T-cell (primary cell): ENCODE data around the gene RPL29. TPM values are rescaled to one million over a fixed set of nuclear protein-coding genes. Genes with fewer than 3 reads are reported as not detected.

Source experiments
- ATAC-seq, 4 experiments: fragments of 200-7000 bp in 3 of 4; fragments of 150-1000 bp in 1 of 4; cut with Tn5 transposase; replicated peaks in 1 of 4; 1 replicate in 3 of 4; 2 replicates in 1 of 4; pipeline ENCODE4 v1.10.0; 2021; ENCODE audit warnings: moderate library complexity in 3 of 4, mild to moderate bottlenecking in 2 of 4, moderate number of reproducible peaks in 1 of 4
- CTCF ChIA-PET, 2 donors: fragments of 300-600 bp; sonication (Branson Sonifier 250); formaldehyde crosslinking; loops; one replicate each; lab custom pipeline; 2022; ENCODE audit warnings: antibody characterized with exemption in 2 of 2; lab: Charles Lee
- POLR2A ChIA-PET, 2 donors: fragments of 300-600 bp; sonication (Branson Sonifier 250); formaldehyde crosslinking; loops; one replicate each; lab custom pipeline; 2022; ENCODE audit warnings: antibody characterized with exemption in 2 of 2; lab: Charles Lee
- DNase-seq, 35 experiments: peaks; one replicate each; pipeline versions ENCODE4 v3.0.0 to v3.0.0-alpha.2; 2013 to 2023
- H3K27ac ChIP-seq: one replicate; pipeline ENCODE4 v1.5.1; 2013; ENCODE audit warnings: low read length
- H3K27me3 ChIP-seq, 2 experiments: replicated peaks in 1 of 2; 1 replicate in 1 of 2; 2 replicates in 1 of 2; pipeline versions ENCODE4 v1.6.1 to v1.7.0; 2013; ENCODE audit warnings: low read length in 1 of 2, mixed read lengths in 1 of 2; ENCODE audit not compliant: control insufficient read depth in 2 of 2, insufficient read depth in 2 of 2; ENCODE audit errors: extremely low read depth in 1 of 2
- H3K36me3 ChIP-seq, 2 donors: 1 replicate in 1 of 2; 2 replicates in 1 of 2; pipeline versions ENCODE4 v1.6.1 to v1.7.0; 2013; ENCODE audit warnings: low read length in 1 of 2; ENCODE audit not compliant: control insufficient read depth in 2 of 2, insufficient read depth in 1 of 2; ENCODE audit errors: extremely low read depth in 1 of 2
- H3K4me1 ChIP-seq, 2 experiments: 1 replicate in 1 of 2; 2 replicates in 1 of 2; pipeline versions ENCODE4 v1.6.1 to v1.7.0; 2013; ENCODE audit warnings: low read length in 2 of 2, mixed read lengths in 1 of 2; ENCODE audit not compliant: insufficient read depth in 2 of 2, control insufficient read depth in 1 of 2; ENCODE audit errors: extremely low read depth in 1 of 2
- H3K4me3 ChIP-seq, 2 donors: 1 replicate in 1 of 2; 2 replicates in 1 of 2; pipeline versions ENCODE4 v1.5.1 to v1.7.0; 2013; ENCODE audit warnings: mild to moderate bottlenecking in 2 of 2, low read length in 1 of 2, moderate library complexity in 1 of 2; ENCODE audit not compliant: control insufficient read depth in 1 of 2; ENCODE audit errors: extremely low read depth in 1 of 2
- H3K9me3 ChIP-seq: 2 replicates; pipeline ENCODE4 v1.7.0; 2013
- H3K27ac Mint-ChIP-seq, 2 donors: one replicate each; pipeline ENCODE4 v1.8.0; 2020 to 2021; ENCODE audit warnings: mild to moderate bottlenecking in 2 of 2, mixed read lengths in 2 of 2
- H3K27me3 Mint-ChIP-seq, 2 donors: one replicate each; pipeline ENCODE4 v1.8.0; 2021 to 2022; ENCODE audit warnings: mixed read lengths in 2 of 2
- H3K36me3 Mint-ChIP-seq: one replicate; pipeline ENCODE4 v1.8.0; 2021; ENCODE audit warnings: mixed read lengths
- H3K4me1 Mint-ChIP-seq, 3 donors: one replicate each; pipeline ENCODE4 v1.8.0; 2020 to 2022; ENCODE audit warnings: mixed read lengths in 3 of 3, mild to moderate bottlenecking in 1 of 3
- H3K4me3 Mint-ChIP-seq, 3 donors: one replicate each; pipeline ENCODE4 v1.8.0; 2020 to 2022; ENCODE audit warnings: mild to moderate bottlenecking in 3 of 3, mixed read lengths in 3 of 3, moderate library complexity in 3 of 3
- H3K9me3 Mint-ChIP-seq, 3 donors: one replicate each; pipeline ENCODE4 v1.8.0; 2020 to 2022; ENCODE audit warnings: mixed read lengths in 3 of 3
- WGBS: methylation state at CpG from one replicate; pipeline ENCODE4 v1.1.5; 2013; ENCODE audit warnings: missing lambda C conversion rate; ENCODE audit not compliant: insufficient coverage; 5-methylcytosine and 5-hydroxymethylcytosine counted together
- total RNA-seq, 35 experiments: library from RNA in 6 of 35; stranded (reverse) in 6 of 35; fragments of 120-200 nt in 1 of 35; gene quantifications; one replicate each; pipeline versions ENCODE4 v1.2.1 to v1.2.4 and lab custom pipeline; 2013 to 2026

Gene RPL29
- total RNA-seq, 5 donors from 2014 or later (not counting 1 experiment from before 2014, with no cell fraction given) = 1,518 to 1,711 (median 1,629) TPM

GRCh38 chr3:51957520-51958205, 38.0 kb downstream of the RPL29 start:
- peaks cover 5 to 7% (median 6%) of the 10 kb centered on the region in 3 donors for H3K4me1 Mint-ChIP-seq

GRCh38 chr3:51955893-51956770, 39.6 kb downstream of the RPL29 start:
- H3K27ac Mint-ChIP-seq = no peak overlapping the region
- POLR2A ChIA-PET = no interaction called here

More at GRCh38 chr3:51957520-51958205, 38.0 kb downstream of the RPL29 start:
- WGBS = 95% methylated on average over 11 of the region's 15 CpGs
- Mint-ChIP-seq H3K27me3 (peaks cover 16 to 35% of the 10 kb centered on the region in 2 donors), H3K9me3 (no peaks in the 10 kb centered on the region), H3K27ac (no peak overlapping the region), H3K4me3 (no peak overlapping the region), H3K36me3 (peaks cover 22% of the 10 kb centered on the region)
- Histone ChIP-seq H3K36me3 (no peaks in the 10 kb centered on the region), H3K9me3 (no peaks in the 10 kb centered on the region), H3K27ac (no peak overlapping the region), H3K4me3 (no peak overlapping the region), H3K27me3 (peaks cover 3 to 55% of the 10 kb centered on the region in 2 experiments), H3K4me1 (peaks cover 2 to 17% of the 10 kb centered on the region in 2 experiments)
- DNase-seq = no peak
- POLR2A ChIA-PET = no interaction called here
- no peak for ATAC-seq
- CTCF ChIA-PET = interaction anchor here in 1 of 2 donors (0.8 kb wide), 1 partner anchor 11 kb away, joined by 3 read pairs; no protein-coding TSS in a partner anchor

GRCh38 chr3:51955175-51955892, 40.4 kb downstream of the RPL29 start, which contains the start of gene GPR62:
GPR62 (plus strand) TSS chr3:51955381; CDS start chr3:51955653, 272 bp downstream.
- Histone ChIP-seq H3K27ac (no peak within 1 kb of the TSS), H3K9me3 (no peaks in the 10 kb centered on the region), H3K36me3 (no peaks in the 10 kb centered on the region), H3K4me3 (peak within 1 kb of the TSS in 1 of 2 donors; percentile 62), H3K4me1 (peaks cover 2 to 17% of the 10 kb centered on the region in 2 experiments), H3K27me3 (peaks cover 3 to 55% of the 10 kb centered on the region in 2 experiments)
- Mint-ChIP-seq H3K4me3 (peak within 1 kb of the TSS in 2 of 3 donors; percentile 34 to 68), H3K9me3 (no peaks in the 10 kb centered on the region), H3K36me3 (peaks cover 15% of the 10 kb centered on the region), H3K27ac (no peak within 1 kb of the TSS), H3K4me1 (peaks cover 5 to 7% (median 6%) of the 10 kb centered on the region in 3 donors), H3K27me3 (peaks cover 20 to 37% of the 10 kb centered on the region in 2 donors)
- WGBS = 46% methylated on average over 33 of the region's 33 CpGs
- DNase-seq = no peak
- peak in 1 of 4 experiments; percentile 9 for ATAC-seq
- ChIA-PET CTCF (no interaction called here), POLR2A (no interaction called here)

More at GRCh38 chr3:51955893-51956770, 39.6 kb downstream of the RPL29 start:
- Mint-ChIP-seq H3K4me3 (peak overlapping the region in 2 of 3 donors; percentile 34 to 68), H3K27me3 (peaks cover 20 to 37% of the 10 kb centered on the region in 2 donors), H3K36me3 (peaks cover 21% of the 10 kb centered on the region), H3K4me1 (peaks cover 5 to 7% (median 6%) of the 10 kb centered on the region in 3 donors), H3K9me3 (no peaks in the 10 kb centered on the region)
- no peaks in the 10 kb centered on the region for H3K9me3 ChIP-seq
- no peak overlapping the region for H3K27ac ChIP-seq
- 7% methylated on average over 89 of the region's 97 CpGs for WGBS
- peak in 16 of 35 experiments; percentile 25 to 55 (median 38) for DNase-seq
- no peaks in the 10 kb centered on the region for H3K36me3 ChIP-seq
- H3K27me3 ChIP-seq = peaks cover 3 to 55% of the 10 kb centered on the region in 2 experiments
- CTCF ChIA-PET = no interaction called here
- H3K4me1 ChIP-seq = peaks cover 2 to 17% of the 10 kb centered on the region in 2 experiments
- peak overlapping the region; percentile 10 to 62 for H3K4me3 ChIP-seq
- ATAC-seq = peak; percentile 75 to 86 (median 80)

GRCh38 chr3:51954713-51955112, 41.0 kb downstream of the RPL29 start:
- CTCF ChIA-PET = no interaction called here
- DNase-seq (no peak), ATAC-seq (no peak)
- peak overlapping the region in 1 of 3 donors; percentile 57 for H3K4me3 Mint-ChIP-seq
- H3K27me3 ChIP-seq = peaks cover 3 to 49% of the 10 kb centered on the region in 2 experiments
- no peaks in the 10 kb centered on the region for H3K9me3 Mint-ChIP-seq
- H3K27me3 Mint-ChIP-seq = peaks cover 20 to 37% of the 10 kb centered on the region in 2 donors
- POLR2A ChIA-PET = no interaction called here
- H3K27ac Mint-ChIP-seq = no peak overlapping the region
- H3K36me3 ChIP-seq = no peaks in the 10 kb centered on the region
- peaks cover 5 to 7% (median 6%) of the 10 kb centered on the region in 3 donors for H3K4me1 Mint-ChIP-seq
- H3K27ac ChIP-seq = no peak overlapping the region
- no peak overlapping the region for H3K4me3 ChIP-seq
- H3K36me3 Mint-ChIP-seq = peaks cover 11% of the 10 kb centered on the region
- no peaks in the 10 kb centered on the region for H3K9me3 ChIP-seq
- no CpG with 5 or more reads among the region's 1 CpG for WGBS
- peaks cover 2 to 17% of the 10 kb centered on the region in 2 experiments for H3K4me1 ChIP-seq

- POLR2A ChIA-PET = no interaction called here
Measured at GRCh38 chr3:51954105-51954504, 41.6 kb downstream of the RPL29 start.

More at GRCh38 chr3:51954105-51954504, 41.6 kb downstream of the RPL29 start:
- Mint-ChIP-seq H3K9me3 (no peaks in the 10 kb centered on the region), H3K4me1 (peaks cover 5 to 7% (median 6%) of the 10 kb centered on the region in 3 donors), H3K27me3 (peaks cover 20 to 37% of the 10 kb centered on the region in 2 donors), H3K4me3 (peak overlapping the region in 1 of 3 donors; percentile 32), H3K27ac (peak overlapping the region in 1 of 2 donors; percentile 25), H3K36me3 (peaks cover 7% of the 10 kb centered on the region)
- H3K27ac ChIP-seq = no peak overlapping the region
- peaks cover 3 to 44% of the 10 kb centered on the region in 2 experiments for H3K27me3 ChIP-seq
- H3K4me1 ChIP-seq = peaks cover 2 to 17% of the 10 kb centered on the region in 2 experiments
- no peak for ATAC-seq
- no peaks in the 10 kb centered on the region for H3K36me3 ChIP-seq
- no peak for DNase-seq
- CTCF ChIA-PET = no interaction called here
- H3K9me3 ChIP-seq = no peaks in the 10 kb centered on the region
- WGBS = 64% methylated on average over 6 of the region's 6 CpGs
- H3K4me3 ChIP-seq = no peak overlapping the region
